SK-N-SH treated with all-trans-retinoic acid at 6 μM for 48 hours (cell line): ENCODE results near the gene PAK4.

ENCODE experiments used
- ATAC-seq: fragments of 200-7000 bp; cut with Tn5 transposase; 3 replicates; pipeline ENCODE4 v1.9.1; 2020; ENCODE audit warnings: mild to moderate bottlenecking, moderate library complexity
- ARNTL ChIP-seq: fragments of 450-650 bp; formaldehyde crosslinking; IDR thresholded peaks from 2 replicates; pipeline ENCODE4 v1.5.0; 2020; ENCODE audit warnings: low read depth, mild to moderate bottlenecking, moderate library complexity, borderline replicate concordance
- BACH2 ChIP-seq: fragments of 250-450 bp; sonication (Bioruptor Pico); IDR thresholded peaks from 2 replicates; pipeline ENCODE4 v1.9.0; 2021; ENCODE audit warnings: mild to moderate bottlenecking, borderline replicate concordance
- CREB5 ChIP-seq: fragments of 250-450 bp; sonication (Bioruptor Pico); IDR thresholded peaks from 2 replicates; pipeline ENCODE4 v1.5.1; 2020; ENCODE audit warnings: low read depth, mild to moderate bottlenecking, moderate library complexity
- CSDC2 ChIP-seq: fragments of 250-450 bp; sonication (Bioruptor Pico); IDR thresholded peaks from 2 replicates; pipeline ENCODE4 v1.5.0; 2020; ENCODE audit warnings: mild to moderate bottlenecking, moderate library complexity
- CSRNP3 ChIP-seq: fragments of 250-450 bp; sonication (Bioruptor Pico); IDR thresholded peaks from 2 replicates; pipeline ENCODE4 v1.5.1; 2021; ENCODE audit warnings: mild to moderate bottlenecking, moderate library complexity
- ESRRG ChIP-seq: fragments of 250-450 bp; sonication (Bioruptor Pico); IDR thresholded peaks from 2 replicates; pipeline ENCODE4 v1.6.1; 2021; ENCODE audit warnings: mild to moderate bottlenecking
- GLIS3 ChIP-seq: fragments of 250-450 bp; sonication (Bioruptor Pico); IDR thresholded peaks from 2 replicates; pipeline ENCODE4 v1.5.0; 2020; ENCODE audit warnings: mild to moderate bottlenecking, moderate library complexity
- ISL1 ChIP-seq: fragments of 250-450 bp; sonication (Bioruptor Pico); IDR thresholded peaks from 2 replicates; pipeline ENCODE4 v2.1.2; 2022; ENCODE audit warnings: mild to moderate bottlenecking, moderate library complexity
- OSR1 ChIP-seq: fragments of 250-450 bp; sonication (Bioruptor Pico); IDR thresholded peaks from 2 replicates; pipeline ENCODE4 v1.8.0; 2022; ENCODE audit warnings: moderate library complexity, mild to moderate bottlenecking, inconsistent platforms
- PATZ1 ChIP-seq: fragments of 250-450 bp; sonication (Bioruptor Pico); IDR thresholded peaks from 2 replicates; pipeline ENCODE4 v1.8.0; 2020; ENCODE audit warnings: mild to moderate bottlenecking, moderate library complexity, borderline replicate concordance
- POU6F1 ChIP-seq: fragments of 250-450 bp; sonication (Bioruptor Pico); IDR thresholded peaks from 2 replicates; pipeline ENCODE4 v1.8.0; 2021; ENCODE audit warnings: low read depth, mild to moderate bottlenecking, moderate library complexity, borderline replicate concordance
- PPARA ChIP-seq: fragments of 250-450 bp; sonication (Bioruptor Pico); IDR thresholded peaks from 2 replicates; pipeline ENCODE4 v1.5.0; 2020; ENCODE audit warnings: mild to moderate bottlenecking, borderline replicate concordance
- RARB ChIP-seq: fragments of 250-450 bp; sonication (Bioruptor Pico); IDR thresholded peaks from 2 replicates; pipeline ENCODE4 v1.8.0; 2021; ENCODE audit warnings: mild to moderate bottlenecking, moderate library complexity
- SNAI2 ChIP-seq: fragments of 250-450 bp; sonication (Bioruptor Pico); IDR thresholded peaks from 2 replicates; pipeline ENCODE4 v1.5.0; 2020; ENCODE audit warnings: mild to moderate bottlenecking, moderate library complexity
- TCF4 ChIP-seq: fragments of 250-450 bp; sonication (Bioruptor Pico); IDR thresholded peaks from 2 replicates; pipeline ENCODE4 v1.8.0; 2021; ENCODE audit warnings: mild to moderate bottlenecking, moderate library complexity, borderline replicate concordance
- TSHZ2 ChIP-seq: fragments of 250-450 bp; sonication (Bioruptor Pico); IDR thresholded peaks from 2 replicates; pipeline ENCODE4 v1.5.0; 2020; ENCODE audit warnings: mild to moderate bottlenecking, moderate library complexity
- ZC3H10 ChIP-seq: fragments of 250-450 bp; sonication (Bioruptor Pico); IDR thresholded peaks from 2 replicates; pipeline ENCODE4 v1.5.1; 2021; ENCODE audit warnings: mild to moderate bottlenecking, moderate library complexity
- ZFP30 ChIP-seq: fragments of 450-650 bp; formaldehyde crosslinking; IDR thresholded peaks from 2 replicates; pipeline ENCODE4 v1.5.0; 2022; ENCODE audit warnings: mild to moderate bottlenecking, moderate library complexity
- ZNF70 ChIP-seq: fragments of 450-650 bp; formaldehyde crosslinking; IDR thresholded peaks from 2 replicates; pipeline ENCODE4 v1.5.0; 2020; ENCODE audit warnings: mild to moderate bottlenecking, moderate library complexity
- ZNF8 ChIP-seq: fragments of 450-650 bp; formaldehyde crosslinking; IDR thresholded peaks from 2 replicates; pipeline ENCODE4 v1.5.0; 2020; ENCODE audit warnings: mild to moderate bottlenecking, moderate library complexity

The PAK4 gene

GRCh38 chr19:39125199-39125553 is 410 bp upstream of the PAK4 start:
- TF ChIP-seq TSHZ2: no peak
- TF ChIP-seq ISL1: 0 out of 2 replicates have a peak, but pooled peaks have one; percentile 6
- TF ChIP-seq ZNF8 (CRISPR knock-in tag): peak; percentile 100
- TF ChIP-seq RARB: no peak
- ATAC-seq: no peak

- ATAC-seq: no peak
These were observed 964 bp downstream of the PAK4 start for GRCh38 chr19:39126312-39127187.

GRCh38 chr19:39127812-39128515 is 2.4 kb downstream of the PAK4 start:
- no peak for ATAC-seq

More at GRCh38 chr19:39126312-39127187, 964 bp downstream of the PAK4 start:
- TF ChIP-seq ZFP30 (CRISPR knock-in tag) (no peak), TCF4 (no peak)
- TF ChIP-seq, all 23 proteins: peak for 0

More at GRCh38 chr19:39127812-39128515, 2.4 kb downstream of the PAK4 start:
- TF ChIP-seq ISL1 (no peak), ARNTL (CRISPR knock-in tag) (no peak), TCF4 (no peak), POU6F1 (CRISPR knock-in tag) (no peak), ZNF8 (CRISPR knock-in tag) (no peak), BACH2 (CRISPR knock-in tag) (no peak), PATZ1 (no peak), GLIS3 (CRISPR knock-in tag) (no peak), PPARA (CRISPR knock-in tag) (no peak), ZC3H10 (no peak), TSHZ2 (no peak), OSR1 (no peak), CSRNP3 (CRISPR knock-in tag) (no peak), ESRRG (no peak), CSDC2 (CRISPR knock-in tag) (no peak), ZNF70 (CRISPR knock-in tag) (no peak), CREB5 (CRISPR knock-in tag) (no peak), SNAI2 (CRISPR knock-in tag) (no peak), ZFP30 (CRISPR knock-in tag) (no peak)
